Neural crest cell (in vitro differentiated cells): ENCODE measurements around the gene TLR6. TPM values are rescaled to one million over a fixed set of nuclear protein-coding genes. Genes with fewer than 3 reads are reported as not detected.

Experiments used
- DNase-seq: peaks from one replicate; pipeline ENCODE4 v3.0.0; 2021; ENCODE audit warnings: low read depth, mixed read lengths, low spot score
- H3K27ac Mint-ChIP-seq: one replicate; pipeline ENCODE4 v1.8.0; 2021; ENCODE audit warnings: mild to moderate bottlenecking, mixed read lengths; ENCODE audit not compliant: unreplicated experiment
- H3K27me3 Mint-ChIP-seq: 2 replicates; pipeline ENCODE4 v1.8.0; 2021; ENCODE audit warnings: low read depth, mild to moderate bottlenecking, mixed read lengths
- H3K36me3 Mint-ChIP-seq: 2 replicates; pipeline ENCODE4 v1.8.0; 2021; ENCODE audit warnings: low read depth, mild to moderate bottlenecking, mixed read lengths
- H3K4me1 Mint-ChIP-seq: 2 replicates; pipeline ENCODE4 v1.8.0; 2021; ENCODE audit warnings: mixed read lengths
- H3K4me3 Mint-ChIP-seq: one replicate; pipeline ENCODE4 v1.8.0; 2021; ENCODE audit warnings: mild to moderate bottlenecking, mixed read lengths
- H3K9me3 Mint-ChIP-seq: 2 replicates; pipeline ENCODE4 v1.8.0; 2021; ENCODE audit warnings: mixed read lengths
- CTCF ChIP-seq: fragments of 200-600 bp; sonication (generic); conservative IDR thresholded peaks from 2 replicates; pipeline ENCODE4 v1.5.0; 2021; ENCODE audit warnings: antibody characterized with exemption, mild to moderate bottlenecking
- total RNA-seq: library from RNA; stranded (reverse); gene quantifications from 2 replicates; pipeline ENCODE4 v1.2.1, GENCODE V29; 2021

Gene TLR6
- total RNA-seq, 1 donor from 2014 or later, result 0.19 TPM

DNA sequence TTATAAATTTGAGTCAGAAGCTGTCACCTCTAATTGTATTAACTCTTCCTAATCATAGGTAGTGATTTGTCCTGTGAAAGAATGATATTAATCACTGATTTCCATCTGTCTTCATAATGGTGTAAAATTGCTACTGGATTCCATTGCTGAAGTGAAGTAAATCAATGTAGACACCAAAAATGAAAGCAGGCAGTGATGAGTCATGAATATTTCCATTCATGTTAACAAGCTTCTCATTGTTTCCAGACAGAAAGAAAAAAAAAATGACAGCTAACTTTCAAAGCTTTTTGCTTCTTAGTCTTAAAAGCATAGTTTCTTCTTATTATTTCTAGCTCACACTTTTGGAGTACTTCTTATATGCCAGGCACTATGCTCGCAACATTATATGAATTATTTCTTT is 32.5 kb upstream of the TLR6 start:
- Mint-ChIP-seq H3K27ac (peak overlapping the region; percentile 89), H3K4me3 (peak overlapping the region; percentile 10)

GRCh38 chr4:38884254-38884653 is 27.6 kb upstream of the TLR6 start:
- Mint-ChIP-seq H3K27ac (no peak overlapping the region), H3K36me3 (no peaks in the 10 kb centered on the region), H3K4me1 (peaks cover 12% of the 10 kb centered on the region), H3K9me3 (peaks cover 2% of the 10 kb centered on the region), H3K4me3 (no peak overlapping the region), H3K27me3 (no peaks in the 10 kb centered on the region)
- no peak for TF ChIP-seq CTCF
- no peak for DNase-seq

More for the DNA sequence above, 32.5 kb upstream of the TLR6 start:
- peaks cover 3% of the 10 kb centered on the region for H3K36me3 Mint-ChIP-seq
- DNase-seq, result no peak
- H3K27me3 Mint-ChIP-seq, result no peaks in the 10 kb centered on the region
- peaks cover 20% of the 10 kb centered on the region for H3K4me1 Mint-ChIP-seq
- TF ChIP-seq CTCF, result no peak
- peaks cover 2% of the 10 kb centered on the region for H3K9me3 Mint-ChIP-seq

DNA sequence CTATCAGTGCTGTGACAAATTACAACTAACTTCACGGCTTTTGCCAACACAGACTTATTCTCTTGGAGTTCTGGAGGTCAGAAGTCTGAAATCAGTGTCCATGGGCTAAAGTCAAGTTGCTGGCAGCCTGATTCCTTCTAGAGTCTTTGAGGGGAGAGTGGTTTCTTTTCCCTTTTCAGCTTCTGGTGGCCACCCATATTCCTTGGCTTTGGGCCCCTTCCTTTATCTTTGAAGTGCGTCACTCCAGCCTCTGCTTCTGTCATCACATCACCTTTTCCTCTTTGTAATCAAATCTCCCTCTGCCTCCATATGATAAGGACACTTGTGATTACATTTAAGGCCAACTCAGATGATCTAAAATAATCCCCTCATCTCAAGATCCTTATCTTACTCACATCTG is 20.0 kb upstream of the TLR6 start:
- Mint-ChIP-seq H3K4me3 (no peak overlapping the region), H3K36me3 (peaks cover 9% of the 10 kb centered on the region), H3K4me1 (peaks cover 7% of the 10 kb centered on the region), H3K27ac (no peak overlapping the region), H3K9me3 (peaks cover 9% of the 10 kb centered on the region), H3K27me3 (no peaks in the 10 kb centered on the region)
- no peak for TF ChIP-seq CTCF
- no peak for DNase-seq

DNA sequence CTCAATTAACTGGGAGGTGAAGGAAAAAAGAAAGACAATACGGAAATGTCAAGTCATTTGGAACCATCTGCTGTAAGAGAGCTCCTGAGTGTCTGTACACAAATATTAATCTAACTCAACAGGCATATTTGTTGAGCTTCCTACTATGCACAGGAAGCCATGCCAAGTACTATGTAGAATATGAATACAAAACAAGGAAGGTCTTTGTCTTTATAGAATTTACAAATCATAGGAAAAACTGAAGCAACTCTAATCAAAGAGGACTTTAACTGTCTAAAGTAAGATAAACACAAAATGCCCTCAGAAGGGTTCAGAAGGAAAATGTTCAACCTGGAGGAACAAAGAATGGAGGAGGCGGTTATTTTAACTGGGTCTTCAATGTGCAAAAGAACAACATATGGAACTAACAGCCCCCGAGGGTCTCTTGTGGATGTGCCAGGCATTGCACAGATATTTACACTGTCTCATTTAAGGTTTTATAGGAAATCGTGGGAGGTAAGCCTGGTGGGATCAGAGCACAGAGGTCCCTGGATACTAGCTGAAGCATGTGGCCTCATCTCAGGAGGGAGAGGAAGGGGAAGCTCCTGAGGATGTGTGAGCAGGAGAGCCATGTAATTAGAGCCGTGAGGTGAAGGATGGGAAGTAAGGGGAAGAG is 16.8 kb upstream of the TLR6 start:
- no peak for TF ChIP-seq CTCF
- peak overlapping the region; percentile 72 for H3K27ac Mint-ChIP-seq
- H3K9me3 Mint-ChIP-seq, result peaks cover 9% of the 10 kb centered on the region
- peaks cover 27% of the 10 kb centered on the region for H3K4me1 Mint-ChIP-seq
- H3K4me3 Mint-ChIP-seq, result no peak overlapping the region
- DNase-seq, result no peak
- peaks cover 9% of the 10 kb centered on the region for H3K36me3 Mint-ChIP-seq
- peaks cover 3% of the 10 kb centered on the region for H3K27me3 Mint-ChIP-seq

- Mint-ChIP-seq H3K4me3 (no peak overlapping the region), H3K27me3 (peaks cover 5% of the 10 kb centered on the region), H3K36me3 (peaks cover 9% of the 10 kb centered on the region), H3K27ac (no peak overlapping the region), H3K4me1 (peaks cover 29% of the 10 kb centered on the region), H3K9me3 (peaks cover 9% of the 10 kb centered on the region)
- no peak for TF ChIP-seq CTCF
- DNase-seq, result no peak
Observed at GRCh38 chr4:38872620-38873019, 16.0 kb upstream of the TLR6 start.
